ENCODE results near the gene MTF1. TPM values are rescaled to one million over a fixed set of nuclear protein-coding genes. Genes with fewer than 3 reads are reported as not detected.

The MTF1 gene
- total RNA-seq, 1 donor from 2014 or later: 2.1 TPM

DNA sequence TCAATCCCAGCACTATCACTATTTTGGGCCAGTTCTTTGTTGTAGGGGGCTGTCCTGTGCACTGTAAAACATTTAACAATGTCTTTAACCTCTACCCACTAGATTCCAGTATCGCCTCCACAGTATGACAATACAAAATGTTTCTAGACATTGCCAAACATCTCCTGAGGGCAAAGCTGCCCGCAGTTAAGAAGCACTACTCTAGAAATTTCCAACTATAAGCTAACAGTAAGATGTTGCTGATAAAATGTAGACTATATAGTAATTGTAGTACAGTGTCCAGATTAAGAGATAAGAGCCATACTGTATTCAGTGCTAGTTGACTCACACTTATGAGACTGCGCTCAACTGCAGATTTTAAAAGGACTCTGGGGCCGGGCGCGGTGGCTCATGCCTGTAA, 5.0 kb downstream of the MTF1 start:
- H3K4me1 ChIP-seq (ENCODE audit: control insufficient read depth in 3 of 3, insufficient read depth in 3 of 3, low read length in 3 of 3): peaks cover 17 to 49% (median 22%) of the 10 kb centered on the region in 3 donors
- H3K27ac ChIP-seq (ENCODE audit: low read depth, low read length): no peak overlapping the region
- H3K9ac ChIP-seq (ENCODE audit: low read depth in 1 of 3, low read length in 3 of 3): no peak overlapping the region
- no peaks in the 10 kb centered on the region for H3K27me3 ChIP-seq (ENCODE audit: control insufficient read depth in 3 of 3, insufficient read depth in 3 of 3, low read length in 3 of 3)
- H3K36me3 ChIP-seq (ENCODE audit: control insufficient read depth in 3 of 3, insufficient read depth in 3 of 3, low read length in 3 of 3): peaks cover 2 to 15% (median 15%) of the 10 kb centered on the region in 3 donors
- H3K4me3 ChIP-seq (ENCODE audit: low read length in 3 of 3): no peak overlapping the region
- H3K9me3 ChIP-seq (ENCODE audit: control insufficient read depth in 3 of 3, low read length in 3 of 3): no peaks in the 10 kb centered on the region

DNA sequence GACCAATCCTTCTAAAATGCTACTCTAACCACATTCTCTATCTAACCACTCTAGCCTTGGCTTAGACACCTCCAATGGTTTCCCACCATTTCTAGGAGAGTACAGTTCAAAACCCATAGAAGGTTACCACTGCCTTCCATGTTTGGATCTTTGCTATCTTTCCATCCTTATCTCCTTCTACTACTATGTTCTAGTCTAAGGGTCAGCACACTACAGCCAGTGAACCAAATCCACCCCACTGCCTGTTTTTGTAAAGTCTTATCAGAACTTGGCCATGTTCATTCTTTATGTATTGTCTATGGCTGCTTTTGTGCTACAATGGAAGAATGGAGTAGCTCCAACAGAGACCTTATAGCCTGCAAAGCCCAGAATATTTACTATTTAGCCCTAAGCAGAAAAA, 6.2 kb downstream of the MTF1 start:
- H3K4me1 ChIP-seq (ENCODE audit: control insufficient read depth in 3 of 3, insufficient read depth in 3 of 3, low read length in 3 of 3): peaks cover 9 to 37% (median 13%) of the 10 kb centered on the region in 3 donors
- H3K4me3 ChIP-seq (ENCODE audit: low read length in 3 of 3): no peak overlapping the region
- no peaks in the 10 kb centered on the region for H3K9me3 ChIP-seq (ENCODE audit: control insufficient read depth in 3 of 3, low read length in 3 of 3)
- peaks cover 0 to 15% (median 15%) of the 10 kb centered on the region in 3 donors for H3K36me3 ChIP-seq (ENCODE audit: control insufficient read depth in 3 of 3, insufficient read depth in 3 of 3, low read length in 3 of 3)
- no peak overlapping the region for H3K9ac ChIP-seq (ENCODE audit: low read depth in 1 of 3, low read length in 3 of 3)
- no peaks in the 10 kb centered on the region for H3K27me3 ChIP-seq (ENCODE audit: control insufficient read depth in 3 of 3, insufficient read depth in 3 of 3, low read length in 3 of 3)
- no peak overlapping the region for H3K27ac ChIP-seq (ENCODE audit: low read depth, low read length)

DNA sequence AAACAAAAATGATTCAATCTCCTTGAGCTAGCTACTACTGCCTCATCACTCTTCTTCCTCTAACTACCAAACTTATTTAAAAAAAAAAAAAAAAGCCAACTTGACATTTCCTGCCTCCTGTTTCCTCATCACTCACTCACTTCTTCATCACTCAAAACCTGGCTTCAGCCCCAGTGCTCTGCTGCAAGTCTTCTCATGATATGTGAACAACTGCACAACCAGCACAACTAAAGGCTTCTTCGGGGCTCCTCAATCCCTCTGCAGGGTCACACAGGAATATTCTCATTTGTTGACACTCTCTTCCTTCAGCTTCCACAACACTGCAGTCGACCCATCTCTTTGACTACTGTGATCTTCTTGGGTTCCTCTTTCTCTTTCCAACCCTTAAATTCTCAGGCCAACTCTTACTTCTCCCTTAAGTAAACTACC, 7.6 kb downstream of the MTF1 start:
- Histone ChIP-seq H3K27ac (ENCODE audit: low read depth, low read length) (no peak overlapping the region), H3K4me3 (ENCODE audit: low read length in 3 of 3) (no peak overlapping the region), H3K36me3 (ENCODE audit: control insufficient read depth in 3 of 3, insufficient read depth in 3 of 3, low read length in 3 of 3) (peaks cover 0 to 8% (median 7%) of the 10 kb centered on the region in 3 donors), H3K9me3 (ENCODE audit: control insufficient read depth in 3 of 3, low read length in 3 of 3) (no peaks in the 10 kb centered on the region), H3K9ac (ENCODE audit: low read depth in 1 of 3, low read length in 3 of 3) (no peak overlapping the region), H3K4me1 (ENCODE audit: control insufficient read depth in 3 of 3, insufficient read depth in 3 of 3, low read length in 3 of 3) (peaks cover 6 to 27% (median 11%) of the 10 kb centered on the region in 3 donors), H3K27me3 (ENCODE audit: control insufficient read depth in 3 of 3, insufficient read depth in 3 of 3, low read length in 3 of 3) (no peaks in the 10 kb centered on the region)

DNA sequence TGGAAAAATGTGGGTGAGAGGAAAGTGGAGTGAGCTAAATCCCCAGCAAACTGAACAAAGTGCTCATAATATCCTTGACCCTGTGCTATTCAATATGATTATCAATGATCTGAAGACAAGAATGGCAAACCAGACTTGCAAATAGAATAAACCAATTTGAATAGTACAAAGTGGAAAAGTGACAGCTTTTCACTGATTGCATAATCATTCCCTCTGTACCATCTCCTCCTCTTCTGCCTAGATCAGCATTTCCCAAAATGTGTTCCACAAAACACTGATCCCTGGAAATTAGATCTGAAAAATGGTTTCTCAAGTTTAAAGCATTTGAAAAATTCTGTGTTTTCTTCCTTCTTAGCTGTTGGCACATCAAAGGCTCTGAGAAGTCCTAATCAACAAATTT, 8.1 kb downstream of the MTF1 start:
- no peak overlapping the region for H3K4me3 ChIP-seq (ENCODE audit: low read length in 3 of 3)
- H3K9me3 ChIP-seq (ENCODE audit: control insufficient read depth in 3 of 3, low read length in 3 of 3): no peaks in the 10 kb centered on the region
- no peak overlapping the region for H3K9ac ChIP-seq (ENCODE audit: low read depth in 1 of 3, low read length in 3 of 3)
- H3K36me3 ChIP-seq (ENCODE audit: control insufficient read depth in 3 of 3, insufficient read depth in 3 of 3, low read length in 3 of 3): peaks cover 0 to 8% (median 4%) of the 10 kb centered on the region in 3 donors
- H3K27ac ChIP-seq (ENCODE audit: low read depth, low read length): no peak overlapping the region
- H3K4me1 ChIP-seq (ENCODE audit: control insufficient read depth in 3 of 3, insufficient read depth in 3 of 3, low read length in 3 of 3): peaks cover 6 to 25% (median 11%) of the 10 kb centered on the region in 3 donors
- no peaks in the 10 kb centered on the region for H3K27me3 ChIP-seq (ENCODE audit: control insufficient read depth in 3 of 3, insufficient read depth in 3 of 3, low read length in 3 of 3)

DNA sequence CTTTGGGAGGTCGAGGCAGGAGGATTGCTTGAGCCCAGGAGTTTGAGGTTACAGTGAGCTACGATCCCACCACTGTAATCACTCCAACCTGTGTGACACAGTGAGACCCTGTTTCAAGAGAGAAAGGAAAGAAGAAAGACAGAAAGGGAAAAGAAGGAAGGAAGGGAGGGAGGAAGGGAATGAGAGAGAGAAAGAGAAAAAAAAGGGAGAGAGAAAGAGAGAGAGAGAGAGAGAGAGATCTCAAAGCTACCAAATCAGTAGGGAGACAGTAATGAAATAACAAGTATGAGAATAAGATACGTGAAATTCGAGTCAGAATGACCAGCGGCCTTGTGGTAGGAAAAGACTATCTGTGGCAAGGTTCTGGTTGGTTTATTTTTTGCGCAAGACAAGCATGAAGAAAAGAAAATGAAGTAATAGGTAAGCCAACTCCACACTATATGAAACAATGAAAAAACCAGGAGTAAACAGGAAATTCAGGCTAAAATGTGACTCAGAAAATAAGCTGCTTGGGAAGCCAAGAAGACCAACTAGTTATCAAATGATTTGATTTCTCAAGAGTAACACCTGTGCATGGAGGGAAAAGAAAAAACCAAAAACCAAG, 8.9 kb downstream of the MTF1 start:
- Histone ChIP-seq H3K4me1 (ENCODE audit: control insufficient read depth in 3 of 3, insufficient read depth in 3 of 3, low read length in 3 of 3) (peaks cover 3 to 20% (median 8%) of the 10 kb centered on the region in 3 donors), H3K4me3 (ENCODE audit: low read length in 3 of 3) (no peak overlapping the region), H3K27ac (ENCODE audit: low read depth, low read length) (no peak overlapping the region), H3K9ac (ENCODE audit: low read depth in 1 of 3, low read length in 3 of 3) (no peak overlapping the region), H3K27me3 (ENCODE audit: control insufficient read depth in 3 of 3, insufficient read depth in 3 of 3, low read length in 3 of 3) (no peaks in the 10 kb centered on the region), H3K9me3 (ENCODE audit: control insufficient read depth in 3 of 3, low read length in 3 of 3) (no peaks in the 10 kb centered on the region), H3K36me3 (ENCODE audit: control insufficient read depth in 3 of 3, insufficient read depth in 3 of 3, low read length in 3 of 3) (peaks cover 0 to 8% (median 4%) of the 10 kb centered on the region in 3 donors)

DNA sequence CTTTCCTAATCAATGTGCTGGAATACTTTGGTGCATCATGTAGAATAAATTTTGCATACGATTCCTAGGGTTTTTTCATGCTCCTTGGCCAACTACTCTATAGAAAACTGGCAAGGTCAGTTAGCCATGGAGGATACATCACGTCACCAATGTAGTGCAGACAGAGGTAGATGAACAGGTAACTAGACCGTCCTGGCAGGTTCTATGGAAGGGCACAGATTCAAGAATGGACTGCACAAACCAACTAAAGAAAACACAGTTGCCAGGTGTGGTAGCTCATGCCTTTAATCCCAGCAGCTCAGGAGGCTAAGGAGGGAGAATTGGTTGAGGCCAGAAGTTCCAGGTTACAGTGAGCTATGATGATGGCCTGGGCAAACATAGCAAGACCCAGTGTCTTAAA, 9.9 kb downstream of the MTF1 start:
- no peaks in the 10 kb centered on the region for H3K9me3 ChIP-seq (ENCODE audit: control insufficient read depth in 3 of 3, low read length in 3 of 3)
- no peak overlapping the region for H3K9ac ChIP-seq (ENCODE audit: low read depth in 1 of 3, low read length in 3 of 3)
- peaks cover 3 to 15% (median 6%) of the 10 kb centered on the region in 3 donors for H3K4me1 ChIP-seq (ENCODE audit: control insufficient read depth in 3 of 3, insufficient read depth in 3 of 3, low read length in 3 of 3)
- H3K27ac ChIP-seq (ENCODE audit: low read depth, low read length): no peak overlapping the region
- peaks cover 0 to 6% (median 0%) of the 10 kb centered on the region in 3 donors for H3K36me3 ChIP-seq (ENCODE audit: control insufficient read depth in 3 of 3, insufficient read depth in 3 of 3, low read length in 3 of 3)
- no peaks in the 10 kb centered on the region for H3K27me3 ChIP-seq (ENCODE audit: control insufficient read depth in 3 of 3, insufficient read depth in 3 of 3, low read length in 3 of 3)
- H3K4me3 ChIP-seq (ENCODE audit: low read length in 3 of 3): no peak overlapping the region

DNA sequence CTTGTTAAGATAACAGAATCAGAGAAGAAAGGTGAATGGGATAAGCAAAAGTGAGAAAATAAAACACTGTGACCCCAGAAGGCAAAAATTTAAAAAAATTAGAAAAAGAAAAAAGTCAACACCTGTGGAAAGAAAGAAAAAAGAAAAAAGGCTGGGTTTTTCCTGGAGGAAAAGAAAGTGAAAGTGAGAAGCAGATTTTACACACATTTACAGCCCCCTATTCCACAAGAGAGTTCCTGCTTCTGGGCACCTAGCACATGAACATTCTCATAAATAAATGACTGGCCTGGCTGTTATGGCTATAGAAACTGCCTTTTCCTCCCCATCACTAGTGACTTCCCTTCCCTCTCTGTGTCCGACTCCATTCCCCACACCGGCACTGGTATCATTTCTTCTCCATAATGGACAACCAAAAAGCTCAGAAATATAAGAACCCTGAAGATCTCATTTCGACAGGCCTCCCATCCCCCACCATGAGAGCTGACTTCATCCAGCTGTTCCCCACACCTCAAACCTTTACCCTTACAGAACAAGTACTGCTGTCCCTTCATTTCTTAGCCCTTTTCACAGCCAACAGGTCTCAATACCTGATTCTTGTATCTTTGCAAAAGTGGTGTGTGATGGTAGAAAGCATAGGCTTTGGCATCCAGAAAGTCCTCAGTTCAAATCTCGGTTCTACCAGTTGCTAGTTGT, 12.6 kb downstream of the MTF1 start:
- Histone ChIP-seq H3K27ac (ENCODE audit: low read depth, low read length) (no peak overlapping the region), H3K4me3 (ENCODE audit: low read length in 3 of 3) (no peak overlapping the region), H3K27me3 (ENCODE audit: control insufficient read depth in 3 of 3, insufficient read depth in 3 of 3, low read length in 3 of 3) (no peaks in the 10 kb centered on the region), H3K9me3 (ENCODE audit: control insufficient read depth in 3 of 3, low read length in 3 of 3) (no peaks in the 10 kb centered on the region), H3K36me3 (ENCODE audit: control insufficient read depth in 3 of 3, insufficient read depth in 3 of 3, low read length in 3 of 3) (peaks cover 0 to 2% (median 0%) of the 10 kb centered on the region in 3 donors), H3K9ac (ENCODE audit: low read depth in 1 of 3, low read length in 3 of 3) (no peak overlapping the region), H3K4me1 (ENCODE audit: control insufficient read depth in 3 of 3, insufficient read depth in 3 of 3, low read length in 3 of 3) (peaks cover 3 to 9% (median 6%) of the 10 kb centered on the region in 3 donors)

DNA sequence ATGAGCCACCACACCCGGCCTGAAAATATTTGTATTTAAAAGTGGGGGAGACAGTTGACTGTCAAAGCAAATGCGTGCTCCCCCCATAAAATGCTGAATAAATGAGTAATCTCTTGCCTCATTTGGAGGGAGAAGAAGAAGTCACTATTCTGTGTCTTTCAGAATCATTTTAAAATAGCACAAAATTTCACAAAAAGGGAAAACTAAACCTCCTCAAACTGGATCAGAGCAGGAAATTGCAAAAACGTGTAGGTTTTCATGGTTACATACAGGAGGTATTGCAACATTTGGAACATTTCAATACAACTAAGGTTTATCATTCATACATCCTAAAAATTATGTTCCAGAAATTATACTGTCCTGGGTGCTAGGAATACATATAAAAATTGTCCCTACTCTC, 13.6 kb downstream of the MTF1 start:
- Histone ChIP-seq H3K4me3 (ENCODE audit: low read length in 3 of 3) (no peak overlapping the region), H3K9ac (ENCODE audit: low read depth in 1 of 3, low read length in 3 of 3) (no peak overlapping the region), H3K9me3 (ENCODE audit: control insufficient read depth in 3 of 3, low read length in 3 of 3) (no peaks in the 10 kb centered on the region), H3K27me3 (ENCODE audit: control insufficient read depth in 3 of 3, insufficient read depth in 3 of 3, low read length in 3 of 3) (no peaks in the 10 kb centered on the region), H3K4me1 (ENCODE audit: control insufficient read depth in 3 of 3, insufficient read depth in 3 of 3, low read length in 3 of 3) (peaks cover 1 to 3% (median 2%) of the 10 kb centered on the region in 3 donors), H3K36me3 (ENCODE audit: control insufficient read depth in 3 of 3, insufficient read depth in 3 of 3, low read length in 3 of 3) (peaks cover 0 to 3% (median 2%) of the 10 kb centered on the region in 3 donors), H3K27ac (ENCODE audit: low read depth, low read length) (no peak overlapping the region)

DNA sequence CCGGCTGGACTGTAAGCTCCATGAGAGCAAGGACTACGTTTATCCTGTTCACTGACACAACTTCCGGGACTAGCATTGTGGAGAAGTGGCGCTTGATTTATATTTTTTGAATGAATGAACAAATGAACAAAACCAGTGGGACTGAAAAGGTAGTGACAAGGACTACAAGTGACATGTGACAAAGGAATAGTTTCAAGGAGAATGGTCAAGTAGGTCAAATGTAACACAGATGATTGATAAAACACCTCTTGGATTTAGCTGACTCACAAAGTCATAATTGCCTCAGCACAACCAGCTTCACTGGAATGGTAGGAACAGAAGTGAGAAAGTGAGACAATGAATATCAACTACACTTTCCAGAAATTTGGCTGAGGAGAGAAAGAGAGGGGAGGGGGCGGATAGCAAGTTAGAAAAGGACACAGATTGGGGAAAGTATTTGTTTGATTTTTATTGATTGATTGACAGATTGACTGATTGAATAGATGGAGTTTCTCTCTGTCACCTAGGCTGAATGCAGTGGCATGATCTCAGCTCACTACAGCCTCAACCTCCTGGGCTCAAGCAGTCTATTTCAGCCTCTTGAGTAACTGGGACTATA, 14.2 kb downstream of the MTF1 start:
- Histone ChIP-seq H3K27ac (ENCODE audit: low read depth, low read length) (no peak overlapping the region), H3K9ac (ENCODE audit: low read depth in 1 of 3, low read length in 3 of 3) (no peak overlapping the region)

DNA sequence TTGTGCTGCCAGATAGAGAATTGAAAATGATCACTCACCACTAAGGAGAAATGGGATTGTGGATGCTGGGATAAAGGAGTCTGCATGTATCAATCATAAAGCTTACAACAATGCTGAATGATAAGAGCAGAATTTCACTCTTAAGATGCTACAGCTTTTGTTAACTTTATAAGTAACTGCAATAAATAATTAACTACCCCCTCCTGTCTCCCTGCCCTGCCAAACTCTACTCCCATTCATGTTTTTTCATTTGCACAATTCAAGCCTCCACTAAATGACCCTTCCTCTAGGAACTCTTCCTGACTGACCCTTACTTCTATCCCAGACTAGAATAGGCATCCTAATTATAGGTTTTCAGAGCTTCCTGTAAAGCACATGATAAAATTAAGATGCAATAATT, 14.9 kb downstream of the MTF1 start:
- Histone ChIP-seq H3K9me3 (ENCODE audit: control insufficient read depth in 3 of 3, low read length in 3 of 3) (no peaks in the 10 kb centered on the region), H3K36me3 (ENCODE audit: control insufficient read depth in 3 of 3, insufficient read depth in 3 of 3, low read length in 3 of 3) (peaks cover 5 to 9% (median 7%) of the 10 kb centered on the region in 3 donors), H3K27me3 (ENCODE audit: control insufficient read depth in 3 of 3, insufficient read depth in 3 of 3, low read length in 3 of 3) (no peaks in the 10 kb centered on the region), H3K4me1 (ENCODE audit: control insufficient read depth in 3 of 3, insufficient read depth in 3 of 3, low read length in 3 of 3) (no peaks in the 10 kb centered on the region), H3K9ac (ENCODE audit: low read depth in 1 of 3, low read length in 3 of 3) (no peak overlapping the region), H3K27ac (ENCODE audit: low read depth, low read length) (no peak overlapping the region), H3K4me3 (ENCODE audit: low read length in 3 of 3) (no peak overlapping the region)

More for the DNA sequence above, 14.2 kb downstream of the MTF1 start:
- Histone ChIP-seq H3K4me3 (ENCODE audit: low read length in 3 of 3) (no peak overlapping the region), H3K9me3 (ENCODE audit: control insufficient read depth in 3 of 3, low read length in 3 of 3) (no peaks in the 10 kb centered on the region), H3K4me1 (ENCODE audit: control insufficient read depth in 3 of 3, insufficient read depth in 3 of 3, low read length in 3 of 3) (no peaks in the 10 kb centered on the region), H3K36me3 (ENCODE audit: control insufficient read depth in 3 of 3, insufficient read depth in 3 of 3, low read length in 3 of 3) (peaks cover 0 to 4% (median 2%) of the 10 kb centered on the region in 3 donors), H3K27me3 (ENCODE audit: control insufficient read depth in 3 of 3, insufficient read depth in 3 of 3, low read length in 3 of 3) (no peaks in the 10 kb centered on the region)

All from skeletal muscle tissue (tissue), 4 donors.